Aorta (tissue), 5 donors: ENCODE results near the gene ZNF224. TPM values are rescaled to one million over a fixed set of nuclear protein-coding genes. Genes with fewer than 3 reads are reported as not detected.
A peak's percentile ranks its signal among the peaks of the same experiment; 100 is the strongest.
"Not testable (repeated sequence)": the region's sequence is repeated elsewhere in the genome, so short reads cannot be mapped to it uniquely, and the experiment has no call there.

Experiments used
- ATAC-seq: fragments of 200-7000 bp; cut with Tn5 transposase; one replicate; pipeline ENCODE4 v1.9.1; 2022; ENCODE audit warnings: moderate library complexity; ENCODE audit not compliant: low FRiP score
- DNase-seq, 2 donors: peaks; one replicate each; pipeline ENCODE4 v3.0.0-alpha.2; 2020
- H3K27ac ChIP-seq, 2 donors: one replicate each; pipeline ENCODE4 v1.5.1; 2013; ENCODE audit warnings: low read length in 2 of 2, mild to moderate bottlenecking in 2 of 2, moderate library complexity in 2 of 2, control low read depth in 1 of 2, inconsistent platforms in 1 of 2, low read depth in 1 of 2
- H3K27me3 ChIP-seq, 2 donors: one replicate each; pipeline ENCODE4 v1.6.1; 2013; ENCODE audit warnings: control low read depth in 1 of 2, low read length in 1 of 2, mild to moderate bottlenecking in 1 of 2, moderate library complexity in 1 of 2; ENCODE audit not compliant: insufficient read depth in 2 of 2, control insufficient read depth in 1 of 2
- H3K36me3 ChIP-seq, 2 donors: one replicate each; pipeline ENCODE4 v1.6.1; 2013; ENCODE audit warnings: control low read depth in 1 of 2, low read length in 1 of 2, mild to moderate bottlenecking in 1 of 2; ENCODE audit not compliant: insufficient read depth in 2 of 2, control insufficient read depth in 1 of 2
- H3K4me1 ChIP-seq, 2 donors: one replicate each; pipeline ENCODE4 v1.6.1; 2013; ENCODE audit warnings: low read length in 2 of 2, control low read depth in 1 of 2, mild to moderate bottlenecking in 1 of 2, moderate library complexity in 1 of 2; ENCODE audit not compliant: insufficient read depth in 2 of 2, control insufficient read depth in 1 of 2
- H3K4me3 ChIP-seq, 2 donors: one replicate each; pipeline ENCODE4 v1.5.1; 2013; ENCODE audit warnings: low read length in 2 of 2, control low read depth in 1 of 2, mild to moderate bottlenecking in 1 of 2
- H3K9me3 ChIP-seq: one replicate; pipeline ENCODE4 v1.6.1; 2013; ENCODE audit warnings: mild to moderate bottlenecking, low read length; ENCODE audit not compliant: control insufficient read depth
- WGBS, 2 donors: extraction: QIAGEN DNeasy Blood & Tissue Kit; methylation state at CpG; one replicate each; pipeline ENCODE4 v1.1.7; 2013; 5-methylcytosine and 5-hydroxymethylcytosine counted together
- intact Hi-C, 2 donors: fragments of 100-400 bp; cut with DNase I; formaldehyde crosslinking; loops; one replicate each; pipeline versions ENCODE4 v1.14.2 to v1.15.0; 2022
- polyA plus RNA-seq, 2 donors: library from polyadenylated mRNA; stranded (reverse); fragments of 200-250 nt; gene quantifications; one replicate each; pipeline ENCODE4 v1.2.3, GENCODE V29; 2013
- total RNA-seq, 2 donors: library from RNA; stranded (reverse); fragmentation: NEBNext Ultra II Directional; extraction: Animal tissue kit (Norgen Biotek cat#: 25700); gene quantifications; one replicate each; pipeline ENCODE4 v1.2.1, GENCODE V29; 2021
- donor health status: healthy with polysubstance abuse.
- donor health status: Bipolar disorder and iron deficiency.
- donor health status: DM: no; HTN: no; CAD: no.
- donor health status: DM: no; HTN: no; CAD: no.
- donor health status: DM: yes; HTN: yes; CAD: no.

ZNF224 gene
- total and polyA plus RNA-seq, 4 donors, result 4.8 to 42.2 (median 33.8) TPM

- ATAC-seq, result peak; percentile 13
- peaks cover 7% of the 10 kb centered on the region for H3K9me3 ChIP-seq
- DNase-seq, result no peak
- peak overlapping the region in 1 of 2 donors; percentile 88 for H3K27ac ChIP-seq
- no peaks in the 10 kb centered on the region for H3K4me1 ChIP-seq
- intact Hi-C loops, result loop anchor here (2.0 to 10.0 kb wide), 4 partner anchors 18 to 110 kb away; partner anchors contain the start of genes ZNF226 (in 2 of the 2), ZNF224 (in 1 of the 2) and ZNF230 (in 1 of the 2)
- H3K4me3 ChIP-seq, result peak overlapping the region; percentile 84 to 97
- peaks cover 0 to 2% of the 10 kb centered on the region in 2 donors for H3K36me3 ChIP-seq
- WGBS, 2 donors, result 0 to 1% methylated on average over 11 of the region's 11 CpGs
- H3K27me3 ChIP-seq, result no peaks in the 10 kb centered on the region
Measured at GRCh38 chr19:44112802-44113137, 18.6 kb downstream of the ZNF224 start.

DNA sequence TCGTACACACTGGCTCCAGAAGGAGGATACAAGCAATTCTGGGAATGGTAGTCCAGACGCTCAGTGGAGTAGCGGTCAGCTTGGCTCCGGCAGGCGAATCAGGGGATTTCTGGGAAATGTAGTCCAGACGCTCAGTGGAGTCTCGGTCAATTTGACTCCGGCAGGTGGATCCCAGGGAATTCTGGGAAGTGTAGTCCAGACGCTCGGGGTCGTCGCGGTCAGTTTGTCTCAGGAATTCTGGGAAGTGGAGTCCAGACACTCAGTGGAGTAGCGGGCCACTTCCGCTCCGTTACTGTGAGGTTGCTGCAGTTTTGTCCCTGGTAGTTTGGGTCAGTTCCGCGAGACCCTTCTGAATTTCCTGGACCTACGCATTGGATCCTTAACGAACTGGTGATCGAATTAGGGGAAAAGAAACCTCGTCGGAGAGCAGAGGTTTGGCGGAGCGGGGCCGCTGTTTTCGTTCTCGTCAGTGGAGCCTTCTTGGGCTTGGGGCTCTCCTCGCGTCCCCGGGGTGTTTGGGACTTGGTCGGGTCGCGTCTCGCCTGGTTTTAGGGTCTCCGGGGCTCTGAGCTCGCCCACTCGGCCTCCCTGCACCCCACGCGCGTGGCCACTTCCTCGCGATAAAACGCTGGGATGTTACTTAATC is 19.1 kb downstream of the ZNF224 start, which contains the start of gene ZNF225:
Gene ZNF225, plus strand, starts transcription at position 262 of the 646 bp plus-strand sequence. CDS start 2,429 bp downstream, outside the sequence.
- WGBS, 2 donors, result 0% methylated on average over 44 of the region's 44 CpGs
- intact Hi-C loops, result loop anchor here (2.0 to 10.0 kb wide), 4 partner anchors 18 to 111 kb away; partner anchors contain the start of genes ZNF226 (in 2 of the 2), ZNF224 (in 1 of the 2) and ZNF230 (in 1 of the 2)
- peak within 1 kb of the TSS; percentile 84 to 97 for H3K4me3 ChIP-seq

DNA sequence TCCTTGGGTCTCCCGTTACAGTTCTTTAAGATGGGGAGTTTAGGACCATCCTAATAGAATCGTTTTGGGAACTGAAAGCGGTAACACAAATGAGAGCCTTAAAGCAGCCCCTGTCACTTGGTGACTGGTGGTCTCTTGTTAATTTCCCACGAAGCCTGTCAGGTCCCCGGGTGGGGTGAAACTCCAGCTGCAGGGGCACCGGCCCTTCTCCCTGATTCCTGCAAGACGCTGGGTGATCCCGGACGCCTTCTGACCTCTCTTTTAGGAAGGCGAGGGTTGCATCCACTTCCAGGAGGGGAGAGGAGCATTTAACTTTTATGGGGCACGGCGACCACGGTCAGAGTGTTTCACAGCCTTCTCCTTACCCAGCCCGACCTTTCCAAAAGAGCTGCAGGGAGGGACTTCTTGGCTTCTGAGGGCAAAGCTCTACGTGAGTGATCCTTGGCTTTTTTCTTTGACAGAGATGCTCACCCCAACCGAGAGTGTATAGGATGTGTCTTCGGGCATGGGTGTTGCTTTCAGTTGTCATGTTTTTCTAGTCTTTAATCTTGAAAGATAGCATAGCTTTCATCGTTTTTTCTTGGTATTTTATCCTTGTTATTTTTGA is 19.7 kb downstream of the ZNF224 start:
- WGBS, 2 donors, result 2 to 3% methylated on average over 17 to 18 of the region's 18 CpGs
- Histone ChIP-seq H3K9me3 (peaks cover 1% of the 10 kb centered on the region), H3K4me3 (peak overlapping the region; percentile 38 to 45), H3K4me1 (no peaks in the 10 kb centered on the region), H3K27ac (peak overlapping the region in 1 of 2 donors; percentile 43), H3K36me3 (peaks cover 0 to 4% of the 10 kb centered on the region in 2 donors), H3K27me3 (no peaks in the 10 kb centered on the region)
- DNase-seq (peak in 1 of 2 donors; percentile 50), ATAC-seq (no peak)
- intact Hi-C loops, result loop anchor here (2.0 to 10.0 kb wide), 4 partner anchors 19 to 112 kb away; partner anchors contain the start of genes ZNF226 (in 2 of the 2), ZNF224 (in 1 of the 2) and ZNF230 (in 1 of the 2)

More for the DNA sequence above, 19.1 kb downstream of the ZNF224 start, which contains the start of gene ZNF225:
- peaks cover 2% of the 10 kb centered on the region for H3K9me3 ChIP-seq
- no peaks in the 10 kb centered on the region for H3K4me1 ChIP-seq
- DNase-seq, result peak; percentile 95 to 97
- H3K27ac ChIP-seq, result peak within 1 kb of the TSS in 1 of 2 donors; percentile 88
- ATAC-seq, result peak; percentile 99
- no peaks in the 10 kb centered on the region for H3K27me3 ChIP-seq
- H3K36me3 ChIP-seq, result peaks cover 0 to 3% of the 10 kb centered on the region in 2 donors

DNA sequence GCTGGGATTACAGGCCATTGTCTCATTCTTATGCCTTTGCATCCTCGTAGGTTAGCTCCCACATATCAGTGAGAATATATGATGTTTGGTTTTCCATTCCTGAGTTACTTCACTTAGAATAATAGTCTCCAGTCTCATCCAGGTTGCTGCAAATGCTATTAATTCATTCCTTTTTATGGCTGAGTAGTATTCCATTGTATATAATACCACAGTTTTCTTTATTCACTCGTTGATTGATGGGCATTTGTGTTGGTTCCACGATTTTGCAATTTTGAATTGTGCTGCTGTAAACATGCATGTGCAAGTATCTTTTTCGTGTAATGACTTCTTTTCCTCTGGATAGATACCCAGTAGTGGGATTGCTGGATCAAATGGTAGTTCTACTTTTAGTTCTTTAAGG is 27.0 kb downstream of the ZNF224 start:
- H3K27ac ChIP-seq, H3K4me3 ChIP-seq, H3K9me3 ChIP-seq, ATAC-seq, DNase-seq, H3K4me1 ChIP-seq, H3K27me3 ChIP-seq, intact Hi-C loops: not testable (repeated sequence)
- 94 to 95% methylated on average over 4 of the region's 4 CpGs for WGBS, 2 donors
- peaks cover 10 to 11% of the 10 kb centered on the region in 2 donors for H3K36me3 ChIP-seq

DNA sequence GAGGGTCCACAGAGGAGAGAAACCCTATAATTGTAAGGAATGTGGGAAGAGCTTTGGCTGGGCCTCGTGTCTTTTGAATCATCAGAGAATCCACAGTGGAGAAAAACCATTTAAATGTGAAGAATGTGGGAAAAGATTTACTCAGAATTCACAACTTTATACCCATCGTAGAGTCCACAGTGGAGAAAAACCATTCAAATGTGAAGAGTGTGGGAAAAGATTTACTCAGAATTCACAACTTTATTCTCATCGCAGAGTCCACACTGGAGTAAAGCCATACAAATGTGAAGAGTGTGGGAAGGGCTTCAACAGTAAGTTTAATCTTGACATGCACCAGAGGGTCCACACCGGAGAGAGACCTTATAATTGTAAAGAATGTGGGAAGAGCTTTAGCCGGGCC is 37.8 kb downstream of the ZNF224 start:
- WGBS, 2 donors, result 90 to 94% methylated on average over 5 of the region's 5 CpGs
- peak overlapping the region in 1 of 2 donors; percentile 20 for H3K4me3 ChIP-seq
- DNase-seq, result no peak
- H3K36me3 ChIP-seq, result peaks cover 22 to 38% of the 10 kb centered on the region in 2 donors
- H3K9me3 ChIP-seq, result peaks cover 28% of the 10 kb centered on the region
- ATAC-seq, result no peak
- no peak overlapping the region for H3K27ac ChIP-seq
- intact Hi-C loops, result no loop called here
- no peaks in the 10 kb centered on the region for H3K27me3 ChIP-seq
- H3K4me1 ChIP-seq, result no peaks in the 10 kb centered on the region

DNA sequence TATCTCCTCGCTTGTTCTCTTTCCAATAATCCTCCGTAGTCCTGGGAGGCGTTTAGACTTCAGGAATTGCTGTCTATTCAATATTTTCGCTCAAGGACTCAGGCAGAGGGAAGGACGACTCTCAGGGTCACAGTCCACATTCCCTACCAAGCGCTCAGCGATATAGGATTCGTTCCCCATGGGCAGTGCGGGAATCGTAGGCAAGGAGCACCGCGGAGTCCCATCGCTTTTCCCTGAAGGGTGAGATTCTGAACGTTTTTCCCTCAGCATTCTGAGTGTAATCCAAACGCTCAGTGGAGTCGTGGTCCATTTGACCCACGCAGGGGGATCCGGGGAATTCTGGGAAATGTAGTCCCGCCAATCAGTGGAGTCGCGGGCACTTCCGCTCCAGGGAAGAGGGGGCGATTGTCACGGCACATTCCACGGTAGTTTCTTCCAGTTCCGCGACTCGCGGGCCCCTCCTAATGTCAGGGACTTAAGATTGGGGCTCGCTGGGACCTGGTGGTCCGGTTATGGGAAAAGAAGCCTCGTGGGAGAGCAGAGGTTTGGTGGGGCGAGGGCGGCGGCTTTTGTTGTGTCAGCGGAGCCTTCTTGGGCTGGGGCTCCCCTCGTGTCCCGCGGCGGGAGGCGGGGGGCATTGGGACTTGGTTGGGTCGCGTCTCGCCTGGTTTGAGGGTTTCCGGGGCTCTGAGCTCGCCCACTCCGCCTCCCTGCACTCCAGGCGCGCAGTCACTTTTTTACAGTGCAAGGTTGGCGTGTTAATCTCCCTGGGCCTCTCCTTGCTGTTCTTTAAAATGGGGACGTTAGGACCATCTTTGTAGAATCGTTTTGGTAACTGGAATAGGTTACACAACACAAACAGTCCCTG is 47.3 kb downstream of the ZNF224 start, which contains the start of gene ZNF234:
Gene ZNF234, plus strand, starts transcription at position 364 of the 868 bp plus-strand sequence. CDS start 3,079 bp downstream, outside the sequence.
- H3K4me3 ChIP-seq, result peak within 1 kb of the TSS; percentile 67 to 89
- H3K27me3 ChIP-seq, result no peaks in the 10 kb centered on the region
- ATAC-seq (peak; percentile 92), DNase-seq (peak; percentile 92 to 93)
- intact Hi-C loops, result no loop called here
- no peaks in the 10 kb centered on the region for H3K9me3 ChIP-seq
- H3K36me3 ChIP-seq, result peaks cover 4% of the 10 kb centered on the region in 2 donors
- H3K4me1 ChIP-seq, result no peaks in the 10 kb centered on the region
- H3K27ac ChIP-seq, result peak within 1 kb of the TSS in 1 of 2 donors; percentile 78
- WGBS, 2 donors, result 0% methylated on average over 52 of the region's 52 CpGs

- Histone ChIP-seq H3K4me3 (peak overlapping the region; percentile 67 to 89), H3K27me3 (no peaks in the 10 kb centered on the region), H3K27ac (no peak overlapping the region), H3K4me1 (no peaks in the 10 kb centered on the region), H3K36me3 (peaks cover 4% of the 10 kb centered on the region in 2 donors), H3K9me3 (no peaks in the 10 kb centered on the region)
- ATAC-seq, result peak; percentile 38
- 2 to 3% methylated on average over 13 of the region's 13 CpGs for WGBS, 2 donors
- intact Hi-C loops, result no loop called here
- DNase-seq, result peak in 1 of 2 donors; percentile 45
Measured at GRCh38 chr19:44142059-44142433, 47.9 kb downstream of the ZNF224 start.

- peaks cover 15% of the 10 kb centered on the region for H3K9me3 ChIP-seq
- intact Hi-C loops, result no loop called here
- 81 to 88% methylated on average over 4 of the region's 4 CpGs for whole genome bisulfite sequencing, 2 donors
- no peak overlapping the region for H3K4me3 ChIP-seq
- DNase-seq (no peak), ATAC-seq (no peak)
- H3K27me3 ChIP-seq, result no peaks in the 10 kb centered on the region
- H3K36me3 ChIP-seq, result peaks cover 28 to 45% of the 10 kb centered on the region in 2 donors
- no peaks in the 10 kb centered on the region for H3K4me1 ChIP-seq
- no peak overlapping the region for H3K27ac ChIP-seq
Measured at GRCh38 chr19:44149776-44150175, 55.6 kb downstream of the ZNF224 start.
